ENCODE data around the gene LMNB1.
"Not testable (repeated sequence)": the region's sequence is repeated elsewhere in the genome, so short reads cannot be mapped to it uniquely, and the experiment has no call there.

LMNB1 gene

DNA sequence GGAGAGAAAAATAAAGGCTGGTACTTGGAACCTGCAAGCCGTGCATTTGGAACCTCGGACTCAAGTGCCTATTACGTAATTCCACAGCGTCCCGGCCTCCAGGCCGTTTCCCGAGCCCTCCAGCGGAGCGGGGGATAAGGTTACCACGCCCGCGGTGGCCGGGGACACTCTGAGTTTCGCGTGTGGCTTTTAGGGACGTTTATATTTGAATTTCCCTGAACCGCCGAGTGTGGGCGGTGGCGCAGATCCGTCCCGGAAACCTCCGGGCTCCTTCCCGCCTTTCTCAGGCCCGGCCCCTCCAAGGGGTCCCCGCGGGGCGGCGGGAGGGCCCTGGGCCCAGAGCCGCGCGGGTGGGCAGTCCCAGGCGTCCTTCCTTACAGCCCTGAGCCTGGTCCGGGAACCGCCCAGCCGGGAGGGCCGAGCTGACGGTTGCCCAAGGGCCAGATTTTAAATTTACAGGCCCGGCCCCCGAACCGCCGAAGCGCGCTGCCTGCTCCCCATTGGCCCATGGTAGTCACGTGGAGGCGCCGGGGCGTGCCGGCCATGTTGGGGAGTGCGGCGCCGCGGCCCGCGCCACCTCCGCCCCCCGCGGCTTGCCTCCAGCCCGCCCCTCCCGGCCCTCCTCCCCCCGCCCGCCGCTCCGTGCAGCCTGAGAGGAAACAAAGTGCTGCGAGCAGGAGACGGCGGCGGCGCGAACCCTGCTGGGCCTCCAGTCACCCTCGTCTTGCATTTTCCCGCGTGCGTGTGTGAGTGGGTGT is at the start of gene LMNB1:
TSS of gene LMNB1 (plus strand) at position 638 of the 758 bp plus-strand sequence. CDS start 373 bp downstream, outside the sequence.
- peak; percentile 98 for DNase-seq (ENCODE audit: low spot score)

GRCh38 chr5:126732716-126733115 is 44.2 kb upstream of the LMNB1 start:
- DNase-seq (ENCODE audit: low spot score): no peak

DNA sequence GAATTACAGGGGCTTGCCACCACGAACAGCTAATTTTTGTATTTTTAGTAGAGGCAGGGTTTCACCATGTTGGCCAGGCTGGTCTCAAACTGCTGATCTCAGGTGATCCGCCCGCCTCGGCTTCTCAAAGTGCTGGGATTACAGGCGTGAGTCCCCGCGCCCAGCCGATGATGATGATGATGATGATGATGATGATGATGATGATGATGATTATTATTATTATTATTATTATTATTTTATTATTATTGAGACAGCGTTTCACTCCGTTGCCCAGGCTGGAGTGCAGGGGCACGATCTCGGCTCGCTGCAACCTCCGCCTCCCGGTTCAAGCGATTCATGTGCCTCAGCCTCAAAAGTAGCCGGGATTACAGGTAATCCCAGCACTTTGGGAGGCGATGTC is 42.4 kb upstream of the LMNB1 start:
- DNase-seq (ENCODE audit: low spot score): not testable (repeated sequence)

- no peak for DNase-seq (ENCODE audit: low spot score)
Measured at GRCh38 chr5:126736141-126736540, 40.8 kb upstream of the LMNB1 start.

- DNase-seq (ENCODE audit: low spot score): no peak
Measured at GRCh38 chr5:126741361-126741760, 35.6 kb upstream of the LMNB1 start.

GRCh38 chr5:126742425-126742824 is 34.5 kb upstream of the LMNB1 start:
- DNase-seq (ENCODE audit: low spot score): no peak

DNA sequence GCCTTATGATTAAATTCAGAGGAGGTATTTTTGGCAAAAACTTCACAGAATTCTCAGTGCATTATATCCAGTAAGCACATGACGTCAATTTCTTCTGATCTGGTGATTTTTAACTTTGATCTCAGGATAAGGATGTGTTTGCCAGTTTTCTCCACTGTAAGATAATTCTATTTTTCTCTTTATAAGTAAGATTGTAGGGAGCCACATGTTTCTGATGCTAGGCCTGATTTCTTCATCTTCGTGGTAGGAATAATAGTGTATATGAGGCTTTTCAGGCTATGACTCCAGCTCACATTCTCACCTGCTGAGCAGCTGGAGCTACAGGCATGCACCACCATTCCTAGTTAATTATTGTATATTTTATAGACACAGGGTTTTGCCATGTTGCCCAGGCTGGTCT is 32.1 kb upstream of the LMNB1 start:
- no peak for DNase-seq (ENCODE audit: low spot score)

DNA sequence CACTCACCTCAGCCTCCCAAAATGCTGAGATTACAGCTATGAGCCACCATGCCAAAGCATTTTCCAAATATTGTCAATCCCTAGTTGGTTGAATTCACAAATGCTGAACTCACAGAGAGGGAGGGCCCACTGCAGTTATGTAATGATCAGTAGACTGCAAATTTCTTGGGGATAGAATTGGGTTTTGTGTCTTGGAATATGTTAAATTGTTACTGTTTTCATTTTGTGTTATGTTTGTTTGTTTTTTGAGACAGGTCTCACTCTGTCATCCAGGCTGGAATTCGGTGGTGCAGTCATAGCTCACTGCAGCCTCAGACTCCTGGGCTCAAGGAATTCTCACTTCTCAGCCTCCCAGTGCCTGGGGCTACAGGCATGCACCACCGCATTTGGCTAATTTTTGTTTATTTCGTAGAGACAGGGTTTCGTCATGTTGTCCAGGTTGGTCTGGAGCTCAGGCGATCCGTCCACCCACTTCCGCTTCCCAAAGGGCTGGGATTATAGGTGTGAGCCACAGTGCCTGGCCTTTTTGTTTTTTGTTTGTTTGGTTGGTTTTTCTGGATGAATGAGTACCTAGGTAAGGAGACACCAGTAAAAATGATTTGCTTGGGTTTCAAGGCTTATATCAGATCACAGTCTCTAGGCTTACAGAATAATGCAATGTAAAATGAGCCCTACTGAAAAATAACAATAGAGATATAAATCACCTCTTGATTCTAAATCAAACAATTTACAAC is 31.5 kb upstream of the LMNB1 start:
- DNase-seq (ENCODE audit: low spot score): peak; percentile 52

- DNase-seq (ENCODE audit: low spot score): no peak
Measured at GRCh38 chr5:126746290-126746689, 30.6 kb upstream of the LMNB1 start.

- DNase-seq (ENCODE audit: low spot score): no peak
Measured at GRCh38 chr5:126752081-126752785, 24.7 kb upstream of the LMNB1 start.

DNA sequence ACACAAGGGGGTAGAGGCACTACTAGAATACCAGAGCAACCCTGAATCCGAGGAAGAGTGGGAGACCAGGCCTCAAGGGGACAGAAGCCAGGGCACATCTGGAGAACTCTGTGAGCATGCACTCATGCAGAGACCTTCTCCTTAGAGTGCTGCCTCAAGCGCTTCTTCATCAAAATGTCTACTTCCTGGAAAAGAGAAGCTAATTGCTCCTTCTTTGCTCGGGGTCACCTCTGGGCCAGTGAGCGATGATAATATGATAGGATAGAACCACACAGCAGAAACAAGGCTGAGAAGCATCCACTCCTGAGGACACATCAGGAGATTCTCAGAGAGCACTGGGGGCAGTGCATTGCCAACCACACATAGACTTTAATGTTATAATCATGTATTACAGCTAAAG is 23.7 kb upstream of the LMNB1 start:
- DNase-seq (ENCODE audit: low spot score): no peak

DNA sequence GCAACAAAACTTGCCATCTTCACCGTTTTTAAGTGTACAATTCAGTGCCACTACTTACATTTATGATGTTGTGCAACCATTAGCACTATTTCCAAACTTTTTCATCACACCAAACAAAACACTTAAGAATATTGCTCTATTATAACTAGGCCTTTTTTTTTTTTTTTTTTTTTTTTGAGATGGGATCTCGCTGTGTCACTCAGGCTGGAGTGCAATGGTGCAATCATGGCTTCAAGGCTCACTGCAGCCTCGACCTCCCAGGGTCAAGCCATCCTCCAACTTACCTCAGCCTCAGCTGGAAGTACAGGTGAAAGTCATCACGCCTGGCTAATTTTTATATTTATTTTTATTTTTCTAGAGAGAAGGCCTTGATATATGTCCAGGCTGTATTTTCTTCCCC is 22.3 kb upstream of the LMNB1 start:
- no peak for DNase-seq (ENCODE audit: low spot score)

- no peak for DNase-seq (ENCODE audit: low spot score)
Measured at GRCh38 chr5:126755593-126755992, 21.3 kb upstream of the LMNB1 start.

GRCh38 chr5:126757713-126758357 is 19.1 kb upstream of the LMNB1 start:
- DNase-seq (ENCODE audit: low spot score): no peak

- DNase-seq (ENCODE audit: low spot score): no peak
Measured at GRCh38 chr5:126763371-126763770, 13.6 kb upstream of the LMNB1 start.

DNA sequence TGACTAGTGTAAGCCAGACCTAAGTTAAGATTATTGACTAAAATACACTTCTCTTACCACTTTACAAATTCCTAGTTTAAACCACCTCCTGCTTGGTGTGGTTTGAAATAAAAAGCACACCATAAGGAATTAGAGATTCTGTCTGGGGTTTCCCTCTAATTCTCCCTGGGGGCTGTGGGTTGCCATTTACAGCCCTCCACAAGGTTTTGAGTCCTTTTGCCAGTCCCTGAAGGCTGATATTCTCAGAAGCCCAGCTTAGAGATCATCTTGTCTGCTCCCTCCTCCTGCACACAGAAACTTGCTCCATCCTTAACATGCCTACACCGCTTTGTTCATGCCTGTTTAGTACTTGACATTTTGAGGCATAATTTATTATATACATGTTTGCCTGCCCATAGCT is 7.2 kb upstream of the LMNB1 start:
- DNase-seq (ENCODE audit: low spot score): no peak

GRCh38 chr5:126773536-126773935 is 3.4 kb upstream of the LMNB1 start:
- DNase-seq (ENCODE audit: low spot score): not testable (repeated sequence)

- not testable (repeated sequence) for DNase-seq (ENCODE audit: low spot score)
Measured at GRCh38 chr5:126774595-126774994, 2.3 kb upstream of the LMNB1 start.

GRCh38 chr5:126777257-126777974 is 480 bp downstream of the LMNB1 start:
- peak; percentile 69 for DNase-seq (ENCODE audit: low spot score)

DNA sequence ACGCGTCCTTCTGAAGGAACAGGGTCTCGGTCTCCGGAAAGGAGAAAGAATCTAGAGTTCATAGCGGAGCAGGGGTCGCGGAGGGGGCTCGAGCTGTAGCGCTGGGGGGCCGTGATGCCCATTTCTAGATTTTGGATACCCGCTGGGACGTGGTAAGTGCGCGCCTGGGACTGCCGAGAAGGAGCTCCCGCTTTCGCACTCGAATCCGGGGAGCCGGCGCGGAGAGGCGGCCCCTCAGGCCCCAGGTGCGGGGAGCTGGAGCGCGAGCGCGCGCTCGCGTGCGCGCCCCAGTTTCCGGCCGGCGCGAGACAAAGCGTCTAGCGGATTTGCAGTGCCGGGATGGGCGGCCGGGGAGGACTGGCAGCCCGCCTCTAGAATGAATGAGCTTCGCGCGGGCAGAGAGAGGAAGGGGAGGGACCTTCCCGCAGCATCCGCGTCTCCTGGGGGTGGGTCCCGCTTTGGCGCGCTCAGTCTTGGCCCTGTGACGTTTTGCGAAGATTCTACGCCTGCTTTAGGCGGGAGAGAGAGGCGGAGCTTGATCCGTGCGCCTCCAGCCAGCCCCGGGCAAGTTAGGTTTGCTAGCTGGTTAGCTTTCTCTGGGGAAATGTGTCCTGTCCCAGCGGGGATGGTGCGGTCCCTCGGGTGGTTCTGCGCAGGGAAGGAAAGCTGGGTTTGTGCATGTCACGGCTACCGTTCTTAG is 1.2 kb downstream of the LMNB1 start:
- peak; percentile 95 for DNase-seq (ENCODE audit: low spot score)
